HG02938 (cell line): ENCODE results near the gene CBLIF.
"Not testable (repeated sequence)": the region's sequence is repeated elsewhere in the genome, so short reads cannot be mapped to it uniquely, and the experiment has no call there.

Source experiments
- ATAC-seq: cut with Tn5 transposase; IDR thresholded peaks from one replicate; pipeline ENCODE4 v1.9.1; 2021; ENCODE audit warnings: mild to moderate bottlenecking, moderate library complexity; ENCODE audit not compliant: unreplicated experiment

CBLIF gene

DNA sequence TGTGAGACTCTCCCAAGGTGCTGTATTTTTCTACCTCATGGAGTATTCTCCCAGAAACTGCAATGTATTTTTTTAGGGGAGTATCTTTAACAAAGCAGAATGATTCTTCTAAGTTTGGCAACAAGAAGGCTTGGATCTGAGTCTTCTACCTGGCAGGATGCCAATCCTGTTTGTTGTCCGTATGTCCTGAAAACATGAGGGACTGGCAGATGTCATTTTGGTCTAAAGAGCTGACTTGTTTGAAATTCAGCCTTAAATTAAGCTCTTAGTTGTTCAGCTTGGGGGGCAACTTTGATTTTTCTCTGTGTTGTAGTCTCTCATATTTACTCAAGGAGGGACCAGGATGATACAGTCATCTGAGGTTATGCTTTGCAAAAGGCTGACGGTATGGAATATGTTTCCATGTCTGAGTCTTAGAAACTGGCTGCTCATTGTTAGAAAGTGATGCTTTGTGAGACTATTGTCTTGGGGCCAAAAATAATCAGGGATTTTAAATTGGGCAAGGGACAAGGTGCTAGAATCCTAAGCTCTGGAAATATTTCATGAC, 44.1 kb downstream of the CBLIF start:
- ATAC-seq: no peak

DNA sequence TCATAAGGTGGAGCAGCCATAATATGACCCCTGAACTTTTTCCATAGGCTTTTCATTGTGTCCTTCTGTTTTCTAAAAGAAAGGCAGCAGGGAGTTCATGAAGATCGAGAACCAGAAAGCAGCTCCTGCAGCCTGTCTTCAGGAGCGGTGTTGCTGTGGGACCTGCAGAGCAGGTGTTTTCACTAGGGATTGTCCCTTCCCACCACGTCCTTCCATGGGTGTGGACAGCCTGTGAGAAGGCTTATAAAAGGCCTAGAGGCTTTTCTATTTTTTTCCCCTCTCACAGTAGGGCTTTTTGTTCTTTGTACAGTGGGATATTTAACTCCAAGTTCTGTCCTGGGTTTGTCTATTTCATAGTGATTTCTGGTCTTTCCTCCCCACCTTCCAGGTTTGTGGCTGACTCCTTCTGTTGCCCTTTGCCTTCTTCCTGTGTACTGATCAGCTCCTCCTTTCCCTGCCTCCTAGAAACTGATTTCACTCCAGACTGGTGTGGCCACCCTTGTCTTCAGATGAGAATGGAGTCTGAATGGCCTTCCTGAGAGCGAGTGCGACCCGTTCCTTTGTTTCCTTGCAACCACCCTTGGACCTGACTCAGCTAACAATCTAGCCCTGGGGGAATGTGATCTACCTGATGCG, 44.8 kb downstream of the CBLIF start:
- no peak for ATAC-seq

DNA sequence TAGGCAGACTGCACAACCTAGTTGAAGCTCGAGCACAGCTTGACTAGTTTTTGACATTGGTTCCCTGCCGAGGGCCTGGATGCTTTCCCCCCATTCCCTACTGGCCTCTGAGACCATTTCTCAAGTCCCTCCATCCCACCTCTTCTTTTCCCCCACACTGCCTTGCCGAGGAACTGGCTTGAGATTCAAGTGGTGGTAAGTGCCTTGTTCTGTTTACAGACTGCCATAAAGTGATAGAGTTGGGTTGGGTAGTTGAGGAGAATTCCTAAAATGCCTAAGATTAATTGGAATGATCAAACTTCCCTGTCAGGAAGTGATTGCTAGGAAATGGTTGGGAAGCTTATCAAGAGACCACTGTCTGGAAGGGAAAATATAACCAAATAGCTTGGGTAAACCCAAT, 50.9 kb downstream of the CBLIF start:
- no peak for ATAC-seq

DNA sequence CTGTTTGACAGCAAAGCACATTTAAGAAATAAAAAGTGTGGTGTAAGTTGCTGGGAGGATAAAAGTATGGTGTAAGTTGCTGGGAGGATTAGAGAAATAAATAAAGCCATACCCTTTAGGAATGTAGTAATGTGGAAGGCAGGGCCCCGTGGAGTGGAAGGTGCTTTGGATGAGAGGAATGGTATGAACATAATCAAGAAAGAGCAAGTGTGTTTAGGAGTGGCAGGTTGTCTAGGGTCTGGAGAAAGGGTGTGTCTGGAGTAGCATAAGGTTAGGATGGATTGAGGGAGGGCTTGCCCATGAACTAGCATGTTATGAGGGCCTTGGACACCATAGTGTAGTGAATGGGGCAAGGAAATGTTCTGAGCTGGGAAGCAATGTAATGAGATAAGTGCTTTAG, 52.8 kb downstream of the CBLIF start:
- no peak for ATAC-seq

DNA sequence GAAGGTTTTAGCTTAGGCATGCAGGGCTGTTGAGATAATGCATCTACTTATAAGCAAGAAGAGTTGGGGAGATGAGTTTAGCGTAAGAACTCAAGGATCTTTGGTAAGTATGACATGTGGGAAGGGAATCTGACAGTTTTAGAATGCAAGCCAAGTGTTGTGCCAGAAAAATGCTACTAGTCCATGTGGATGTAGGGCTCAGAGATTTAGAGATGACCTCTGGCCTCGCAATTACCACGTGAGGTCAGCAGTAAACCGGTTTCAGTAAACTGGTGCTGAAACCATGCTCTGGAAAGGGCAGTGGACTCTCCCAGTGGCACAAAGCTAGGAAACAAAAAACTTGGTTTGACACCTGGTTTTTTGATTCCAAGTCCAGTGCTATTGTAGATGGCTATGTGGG, 53.7 kb downstream of the CBLIF start:
- ATAC-seq: no peak

DNA sequence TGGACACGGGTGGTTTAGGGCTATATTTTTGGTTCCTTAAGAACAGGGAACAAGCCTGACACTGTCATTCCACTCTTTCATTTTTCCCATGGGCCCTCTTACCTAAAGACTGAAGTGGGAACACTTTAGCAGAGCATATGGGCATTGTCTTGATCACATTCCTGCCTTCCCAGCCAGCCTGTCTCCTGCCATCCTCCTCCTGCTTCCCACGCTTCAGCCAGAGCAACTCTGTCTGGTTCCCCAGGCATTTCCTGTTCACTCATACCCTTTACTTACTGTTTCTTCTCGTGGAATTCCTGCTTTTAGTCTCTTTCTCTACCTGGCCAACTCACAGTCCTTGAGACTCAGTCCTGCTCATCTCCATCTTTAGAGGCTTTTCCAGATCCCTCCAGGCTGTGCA, 57.5 kb downstream of the CBLIF start:
- no peak for ATAC-seq

DNA sequence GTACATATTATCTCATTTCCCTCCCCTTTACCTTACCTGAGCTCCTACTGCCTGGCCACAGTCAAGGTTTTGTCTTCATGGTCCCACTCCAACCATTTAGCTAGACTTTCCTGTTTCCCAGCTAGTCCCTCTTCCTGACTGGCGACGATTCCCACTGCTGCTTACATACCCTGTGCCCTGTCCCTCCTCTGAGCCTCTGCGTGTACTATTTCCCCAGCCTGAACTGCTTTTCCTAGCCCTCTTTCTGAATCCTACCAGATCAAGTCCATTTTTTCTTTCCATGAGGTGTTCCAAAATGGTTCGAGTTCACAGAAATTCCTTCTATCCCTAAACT, 58.1 kb downstream of the CBLIF start:
- no peak for ATAC-seq

DNA sequence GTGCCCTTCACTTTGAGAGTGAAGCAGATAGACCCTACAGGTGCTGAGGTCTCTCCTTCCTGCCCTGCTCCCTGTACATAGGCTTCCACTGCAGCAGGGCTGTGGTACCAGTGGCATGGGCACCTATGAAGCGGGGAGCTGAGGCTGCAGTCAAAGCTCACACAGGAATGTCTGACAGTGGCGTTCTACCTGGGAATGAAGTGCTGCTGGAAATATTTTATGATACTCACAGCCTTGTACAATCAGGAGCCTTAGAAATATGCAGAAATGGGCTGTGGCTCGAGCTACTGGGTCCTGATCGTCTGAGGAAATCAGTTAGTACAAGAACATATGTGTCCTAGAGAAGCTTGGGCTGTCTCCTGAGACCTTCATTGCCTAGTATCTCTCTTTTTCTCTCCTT, 59.5 kb downstream of the CBLIF start:
- no peak for ATAC-seq

DNA sequence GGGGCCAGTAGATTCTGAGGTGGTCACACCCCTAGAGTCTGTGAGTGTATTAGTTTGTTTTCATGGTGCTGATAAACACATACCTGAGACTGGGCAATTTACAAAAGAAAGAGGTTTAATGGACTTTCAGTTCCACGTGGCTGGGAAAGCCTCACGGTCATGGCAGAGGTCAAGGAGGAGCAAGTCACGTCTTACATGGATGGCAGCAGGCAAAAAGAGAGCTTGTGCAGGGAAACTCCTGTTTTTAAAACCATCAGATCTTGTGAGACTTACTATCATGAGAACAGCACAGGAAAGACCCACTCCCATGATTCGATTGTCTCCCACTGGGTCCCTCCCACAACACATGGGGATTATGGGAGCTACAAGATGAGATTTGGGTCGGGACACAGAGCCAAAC, 60.9 kb downstream of the CBLIF start:
- not testable (repeated sequence) for ATAC-seq

DNA sequence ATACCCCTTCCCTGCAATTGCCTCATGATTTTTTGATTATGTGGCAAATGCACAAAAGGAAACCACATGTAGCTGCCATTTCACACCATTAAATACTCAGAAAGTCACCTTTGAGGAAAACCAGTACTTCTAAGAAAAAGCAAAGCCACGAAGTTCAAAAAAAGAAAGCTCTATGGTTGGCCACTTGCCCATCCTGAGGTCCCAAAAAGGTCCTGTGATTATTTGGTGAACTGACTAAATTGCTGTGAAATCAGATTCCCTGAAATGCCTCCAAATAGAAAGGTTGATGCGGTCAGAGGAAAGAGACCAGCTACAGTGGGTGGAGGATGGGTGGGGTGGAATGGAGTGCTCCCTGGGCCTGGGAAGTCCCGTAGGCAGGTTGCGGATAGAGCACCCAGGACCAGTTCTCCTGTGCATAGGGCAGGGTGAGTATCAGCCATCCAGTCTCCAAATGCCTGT, 61.6 kb downstream of the CBLIF start:
- ATAC-seq: no peak

DNA sequence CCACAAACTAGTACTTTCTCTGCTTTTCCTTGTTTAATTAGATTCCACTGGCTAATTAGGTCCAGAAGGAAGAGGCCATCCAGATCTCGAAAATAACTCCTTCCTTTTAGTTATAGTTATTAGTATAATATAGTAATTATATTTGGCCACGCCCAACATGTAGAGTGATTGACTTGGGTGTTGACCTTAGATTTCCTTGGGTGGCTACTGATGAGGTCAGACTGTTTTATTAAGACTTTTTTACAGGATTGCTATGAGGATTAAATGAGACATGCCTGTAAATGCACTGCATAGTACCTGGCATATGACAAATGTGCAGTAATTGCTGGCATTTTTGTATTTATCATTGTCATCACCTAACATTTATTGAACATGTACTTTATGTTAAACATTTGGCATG, 63.2 kb downstream of the CBLIF start:
- no peak for ATAC-seq

DNA sequence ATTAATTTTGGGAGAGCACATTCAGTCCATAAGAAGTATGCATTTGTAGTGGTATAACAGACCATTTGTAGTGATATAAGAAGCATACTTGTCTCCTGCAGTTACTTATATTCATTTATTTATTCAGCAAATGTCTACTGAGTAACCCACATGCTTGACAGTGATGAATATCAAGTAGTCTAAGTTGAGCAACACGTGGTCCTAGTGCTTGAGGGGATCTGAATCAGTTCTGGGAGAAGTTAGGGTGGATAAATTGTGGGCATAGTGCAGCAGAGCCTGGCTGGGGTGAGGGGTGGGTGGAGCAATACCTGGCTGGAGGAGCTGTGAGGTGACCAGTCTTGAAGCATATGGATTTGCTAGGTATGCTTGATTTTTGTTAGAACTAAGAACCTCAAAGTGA, 65.8 kb downstream of the CBLIF start:
- no peak for ATAC-seq
